Mucosa of rectum (tissue), 2 donors: ENCODE measurements around the gene MRTFA.

ENCODE experiments used
- H3K27ac ChIP-seq, 2 donors: one replicate each; pipeline ENCODE4 v1.7.0; 2013; ENCODE audit warnings: inconsistent platforms in 2 of 2, low read depth in 2 of 2, low read length in 2 of 2
- H3K27me3 ChIP-seq, 2 donors: one replicate each; pipeline ENCODE4 v1.7.0; 2013; ENCODE audit warnings: low read length in 2 of 2; ENCODE audit not compliant: control insufficient read depth in 2 of 2, insufficient read depth in 2 of 2
- H3K36me3 ChIP-seq, 2 donors: one replicate each; pipeline ENCODE4 v1.7.0; 2013; ENCODE audit warnings: low read length in 2 of 2; ENCODE audit not compliant: control insufficient read depth in 2 of 2, insufficient read depth in 2 of 2
- H3K4me1 ChIP-seq, 2 donors: one replicate each; pipeline ENCODE4 v1.7.0; 2013; ENCODE audit warnings: low read length in 2 of 2, mild to moderate bottlenecking in 1 of 2; ENCODE audit not compliant: control insufficient read depth in 2 of 2, insufficient read depth in 2 of 2
- H3K4me3 ChIP-seq, 2 donors: one replicate each; pipeline ENCODE4 v1.7.0; 2013; ENCODE audit warnings: low read length in 2 of 2
- H3K9ac ChIP-seq, 2 donors: one replicate each; pipeline ENCODE4 v1.7.0; 2013; ENCODE audit warnings: low read length in 2 of 2, low read depth in 1 of 2, mild to moderate bottlenecking in 1 of 2
- H3K9me3 ChIP-seq, 2 donors: one replicate each; pipeline ENCODE4 v1.7.0; 2013; ENCODE audit warnings: low read length in 2 of 2; ENCODE audit not compliant: control insufficient read depth in 2 of 2
- donor health status: healthy.
- donor health status: Normal muscosa, but diverticular disease.

The MRTFA gene

GRCh38 chr22:40396882-40397281 lies 239.6 kb downstream of the MRTFA start:
- H3K36me3 ChIP-seq = peaks cover 6 to 13% of the 10 kb centered on the region in 2 donors
- peak overlapping the region; percentile 89 to 92 for H3K27ac ChIP-seq
- no peaks in the 10 kb centered on the region for H3K27me3 ChIP-seq
- H3K9me3 ChIP-seq = no peaks in the 10 kb centered on the region
- peaks cover 15 to 23% of the 10 kb centered on the region in 2 donors for H3K4me1 ChIP-seq
- peak overlapping the region in 1 of 2 donors; percentile 20 for H3K9ac ChIP-seq
- no peak overlapping the region for H3K4me3 ChIP-seq

DNA sequence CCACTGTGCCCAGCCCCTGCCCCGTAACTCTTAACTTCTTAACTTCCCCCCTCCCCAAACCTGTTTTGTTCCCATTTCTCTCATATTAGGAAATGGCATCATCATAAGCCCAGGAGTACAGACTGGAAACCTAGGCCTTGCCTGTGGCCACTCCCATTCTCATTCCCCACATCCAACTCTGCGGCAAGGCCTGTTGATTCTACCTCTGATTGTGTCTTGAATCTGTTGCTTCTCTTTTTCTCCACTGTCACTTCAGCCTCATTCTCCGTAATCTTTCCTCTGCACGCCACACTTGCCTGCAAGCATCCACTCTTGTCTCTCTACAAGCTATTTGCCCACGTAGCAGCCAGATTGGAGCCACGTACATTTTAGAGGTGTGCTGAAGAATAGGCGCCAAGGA lies 240.9 kb downstream of the MRTFA start:
- H3K36me3 ChIP-seq = peaks cover 0 to 3% of the 10 kb centered on the region in 2 donors
- H3K4me3 ChIP-seq = no peak overlapping the region
- H3K27ac ChIP-seq = peak overlapping the region; percentile 89 to 92
- no peaks in the 10 kb centered on the region for H3K9me3 ChIP-seq
- peak overlapping the region in 1 of 2 donors; percentile 32 for H3K9ac ChIP-seq
- H3K4me1 ChIP-seq = peaks cover 12 to 23% of the 10 kb centered on the region in 2 donors
- no peaks in the 10 kb centered on the region for H3K27me3 ChIP-seq

DNA sequence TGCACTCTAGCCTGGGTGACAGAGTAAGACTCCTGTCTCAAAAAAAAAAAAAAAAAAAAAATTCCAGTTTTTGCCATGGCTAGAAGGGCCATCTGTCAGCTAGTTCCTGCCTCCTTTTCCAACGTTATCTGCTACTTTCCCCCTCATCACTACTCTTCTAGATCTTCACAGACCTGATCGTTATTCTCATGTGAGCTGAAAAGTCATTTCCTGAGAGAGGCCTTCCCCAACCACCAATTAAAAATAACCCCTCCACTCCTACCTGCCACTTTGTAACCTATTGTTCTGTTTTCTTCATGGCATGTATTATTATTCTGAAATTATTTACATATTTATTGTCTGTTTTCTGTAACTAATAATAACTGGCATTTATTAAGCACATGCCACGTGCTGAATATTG lies 241.9 kb downstream of the MRTFA start:
- Histone ChIP-seq H3K9me3 (no peaks in the 10 kb centered on the region), H3K4me3 (no peak overlapping the region), H3K27ac (no peak overlapping the region), H3K9ac (no peak overlapping the region), H3K36me3 (peaks cover 0 to 2% of the 10 kb centered on the region in 2 donors), H3K4me1 (peaks cover 8 to 19% of the 10 kb centered on the region in 2 donors), H3K27me3 (no peaks in the 10 kb centered on the region)

GRCh38 chr22:40392618-40393017 lies 243.9 kb downstream of the MRTFA start:
- no peak overlapping the region for H3K4me3 ChIP-seq
- no peak overlapping the region for H3K9ac ChIP-seq
- H3K9me3 ChIP-seq = no peaks in the 10 kb centered on the region
- H3K27me3 ChIP-seq = no peaks in the 10 kb centered on the region
- peaks cover 17 to 30% of the 10 kb centered on the region in 2 donors for H3K4me1 ChIP-seq
- H3K36me3 ChIP-seq = peaks cover 0 to 2% of the 10 kb centered on the region in 2 donors
- no peak overlapping the region for H3K27ac ChIP-seq

DNA sequence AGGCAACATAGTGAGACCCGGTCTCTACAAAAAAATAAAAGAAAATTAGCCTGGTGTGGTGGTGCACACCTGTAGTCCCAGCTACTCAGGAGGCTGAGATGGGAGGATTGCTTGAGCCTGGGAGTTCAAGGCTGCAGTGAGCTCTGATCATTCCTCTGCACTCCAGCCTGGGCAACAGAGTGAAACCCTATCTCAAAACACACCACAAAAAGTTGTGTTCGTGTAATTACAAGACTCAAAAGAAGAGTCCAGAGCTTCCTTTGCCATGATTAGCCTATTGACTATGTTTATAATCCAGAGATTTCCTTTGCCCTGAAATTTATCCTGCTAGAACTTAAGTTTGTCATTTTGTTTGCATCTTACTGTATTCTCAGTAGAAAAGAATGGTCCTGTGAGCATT lies 245.1 kb downstream of the MRTFA start:
- no peak overlapping the region for H3K9ac ChIP-seq
- H3K9me3 ChIP-seq = no peaks in the 10 kb centered on the region
- H3K27me3 ChIP-seq = no peaks in the 10 kb centered on the region
- peaks cover 0 to 2% of the 10 kb centered on the region in 2 donors for H3K36me3 ChIP-seq
- H3K27ac ChIP-seq = no peak overlapping the region
- H3K4me1 ChIP-seq = peaks cover 17 to 33% of the 10 kb centered on the region in 2 donors
- H3K4me3 ChIP-seq = no peak overlapping the region

DNA sequence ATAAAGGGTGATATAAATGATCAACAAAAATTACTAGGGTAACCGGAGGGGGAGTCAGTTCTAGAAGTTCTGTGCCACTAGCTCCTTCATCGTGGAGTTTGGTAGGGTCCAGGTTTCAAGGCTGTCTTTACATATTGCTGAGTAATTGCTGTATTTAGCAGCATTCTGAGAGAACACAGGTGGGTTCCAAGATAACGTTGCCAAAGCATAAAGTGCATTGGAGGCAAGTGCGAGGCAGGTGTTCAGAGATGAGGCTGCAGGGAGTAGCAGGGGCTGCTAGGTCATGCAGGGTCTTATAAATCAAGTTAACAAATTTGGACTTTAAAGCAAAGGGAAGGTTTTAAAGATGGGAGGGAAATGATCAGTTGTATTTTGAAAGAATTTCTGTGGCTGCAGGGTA lies 248.3 kb downstream of the MRTFA start:
- Histone ChIP-seq H3K36me3 (no peaks in the 10 kb centered on the region), H3K4me3 (no peak overlapping the region), H3K27me3 (no peaks in the 10 kb centered on the region), H3K9ac (peak overlapping the region; percentile 27 to 36), H3K27ac (peak overlapping the region; percentile 71 to 75), H3K9me3 (no peaks in the 10 kb centered on the region), H3K4me1 (peaks cover 17 to 41% of the 10 kb centered on the region in 2 donors)

- Histone ChIP-seq H3K36me3 (no peaks in the 10 kb centered on the region), H3K27ac (peak overlapping the region; percentile 75 to 89), H3K9me3 (no peaks in the 10 kb centered on the region), H3K4me1 (peaks cover 17 to 41% of the 10 kb centered on the region in 2 donors), H3K27me3 (no peaks in the 10 kb centered on the region), H3K9ac (peak overlapping the region; percentile 36 to 54), H3K4me3 (peak overlapping the region in 1 of 2 donors; percentile 28)
These were observed 248.8 kb downstream of the MRTFA start for GRCh38 chr22:40387746-40388145.

DNA sequence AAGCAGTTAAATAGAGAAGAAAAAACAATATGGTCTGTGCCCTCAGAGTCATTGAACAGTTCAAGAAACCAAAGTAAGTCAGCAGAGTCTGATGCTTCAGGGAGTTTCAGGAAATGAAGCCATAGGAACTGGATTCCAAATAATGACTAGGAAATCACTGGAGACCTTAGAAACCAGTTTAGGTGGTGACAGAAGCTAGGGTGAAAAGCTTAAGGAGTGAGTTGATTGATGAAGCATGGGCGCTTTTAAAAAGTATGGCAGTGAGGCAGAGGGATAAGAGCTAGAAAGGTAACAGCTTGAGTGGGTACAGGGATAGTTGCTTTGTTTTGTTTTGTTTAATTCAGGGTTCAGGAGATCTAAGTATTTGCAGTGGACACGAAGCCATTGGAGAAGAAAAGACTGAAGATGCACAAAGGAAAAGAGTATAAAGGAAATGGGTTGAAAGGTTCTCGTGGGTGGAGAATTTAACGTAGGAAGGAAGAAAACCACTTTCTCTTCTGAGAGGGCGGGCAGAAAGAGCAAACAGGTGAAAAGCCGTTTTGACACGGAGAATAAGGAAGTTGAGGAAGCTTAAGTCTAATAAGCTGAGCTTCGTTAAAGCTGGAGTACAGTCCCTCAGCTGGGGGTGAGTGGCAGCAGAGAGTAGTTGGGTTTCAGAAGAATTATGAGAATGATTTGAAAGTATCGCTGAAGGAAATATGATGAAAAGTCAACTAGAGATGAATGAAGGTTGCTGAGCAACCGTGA lies 251.3 kb downstream of the MRTFA start:
- Histone ChIP-seq H3K27ac (peak overlapping the region; percentile 66 to 84), H3K9ac (peak overlapping the region; percentile 1 to 25), H3K4me1 (peaks cover 17 to 47% of the 10 kb centered on the region in 2 donors), H3K36me3 (no peaks in the 10 kb centered on the region), H3K4me3 (peak overlapping the region; percentile 25 to 60), H3K9me3 (no peaks in the 10 kb centered on the region), H3K27me3 (no peaks in the 10 kb centered on the region)

DNA sequence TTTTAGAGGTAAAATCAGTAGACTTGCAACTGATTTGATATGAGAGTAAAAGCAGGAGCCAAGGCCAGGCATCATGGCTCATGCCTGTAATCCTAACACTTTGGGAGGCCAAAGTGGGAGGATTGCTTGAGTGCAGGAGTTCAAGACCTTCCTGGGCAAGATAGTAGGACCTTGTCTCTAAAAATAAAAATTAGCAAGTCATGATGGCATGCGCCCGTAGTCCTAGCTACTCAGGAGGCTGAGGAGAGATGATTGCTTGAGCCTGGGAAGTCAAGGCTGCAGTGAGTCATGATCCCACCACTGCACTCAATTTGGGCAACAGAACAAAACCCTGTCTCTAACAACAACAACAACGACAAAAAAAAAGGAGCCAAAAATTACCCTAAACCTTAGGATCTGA lies 252.6 kb downstream of the MRTFA start:
- Histone ChIP-seq H3K27me3 (no peaks in the 10 kb centered on the region), H3K27ac (no peak overlapping the region), H3K9ac (no peak overlapping the region), H3K4me1 (peaks cover 16 to 45% of the 10 kb centered on the region in 2 donors), H3K4me3 (no peak overlapping the region), H3K9me3 (no peaks in the 10 kb centered on the region), H3K36me3 (no peaks in the 10 kb centered on the region)

- Histone ChIP-seq H3K9ac (no peak overlapping the region), H3K4me3 (no peak overlapping the region), H3K9me3 (no peaks in the 10 kb centered on the region), H3K27ac (no peak overlapping the region), H3K36me3 (no peaks in the 10 kb centered on the region), H3K4me1 (peaks cover 3 to 23% of the 10 kb centered on the region in 2 donors), H3K27me3 (no peaks in the 10 kb centered on the region)
These were observed 255.1 kb downstream of the MRTFA start for GRCh38 chr22:40381461-40381860.
